GM20000 (cell line): Measurements from ENCODE around the gene NPS.

Experiments
- DNase-seq: peaks from one replicate; pipeline ENCODE4 v3.0.0; 2012; ENCODE audit warnings: low spot score
- CTCF ChIP-seq: IDR thresholded peaks from 2 replicates; pipeline ENCODE4 v1.5.1; 2012; ENCODE audit warnings: mild to moderate bottlenecking, control low read depth; ENCODE audit errors: extremely low read depth, missing control alignments

Gene NPS

GRCh38 chr10:127534496-127534895 is 14.6 kb upstream of the NPS start:
- DNase-seq: no peak
- TF ChIP-seq CTCF: no peak

DNA sequence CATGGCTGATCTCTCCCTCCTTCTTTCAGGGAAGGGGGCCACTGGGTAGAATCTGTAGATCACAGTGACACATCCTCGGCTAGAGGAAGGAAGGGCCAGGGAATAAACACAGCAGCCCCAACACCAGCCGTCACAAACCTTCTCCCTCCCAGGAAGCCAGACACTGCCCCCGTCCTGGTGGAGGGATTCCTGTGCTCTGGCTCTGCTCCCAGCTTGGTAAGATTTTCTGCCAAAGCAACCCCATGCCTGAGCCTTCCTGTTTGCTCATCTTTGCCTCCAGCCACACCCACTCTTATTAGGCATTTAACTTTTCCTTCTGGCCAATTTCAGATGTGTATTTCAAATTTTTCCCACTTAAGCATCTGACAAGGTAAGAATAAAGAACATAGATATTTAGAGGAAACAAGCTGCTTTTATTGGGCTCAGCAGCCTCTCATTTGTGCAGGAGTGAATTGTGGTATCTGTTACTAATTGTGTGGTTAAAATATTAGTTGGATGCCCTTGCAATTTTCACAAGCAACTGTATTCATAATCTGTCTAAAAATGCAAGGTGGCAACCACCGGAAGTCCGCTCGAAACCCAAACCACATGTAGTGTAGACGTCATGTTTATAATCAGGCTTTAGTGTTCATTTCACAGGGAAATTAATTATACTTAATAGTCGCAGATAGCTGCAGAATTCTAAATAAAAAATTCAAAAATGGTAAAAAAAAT is 13.2 kb upstream of the NPS start:
- no peak for TF ChIP-seq CTCF
- no peak for DNase-seq

GRCh38 chr10:127536972-127537760 is 11.9 kb upstream of the NPS start:
- no peak for TF ChIP-seq CTCF
- DNase-seq: no peak

GRCh38 chr10:127537924-127538323 is 11.2 kb upstream of the NPS start:
- TF ChIP-seq CTCF: no peak
- no peak for DNase-seq

- no peak for TF ChIP-seq CTCF
- no peak for DNase-seq
Observed at GRCh38 chr10:127548022-127548421, 1.1 kb upstream of the NPS start.

DNA sequence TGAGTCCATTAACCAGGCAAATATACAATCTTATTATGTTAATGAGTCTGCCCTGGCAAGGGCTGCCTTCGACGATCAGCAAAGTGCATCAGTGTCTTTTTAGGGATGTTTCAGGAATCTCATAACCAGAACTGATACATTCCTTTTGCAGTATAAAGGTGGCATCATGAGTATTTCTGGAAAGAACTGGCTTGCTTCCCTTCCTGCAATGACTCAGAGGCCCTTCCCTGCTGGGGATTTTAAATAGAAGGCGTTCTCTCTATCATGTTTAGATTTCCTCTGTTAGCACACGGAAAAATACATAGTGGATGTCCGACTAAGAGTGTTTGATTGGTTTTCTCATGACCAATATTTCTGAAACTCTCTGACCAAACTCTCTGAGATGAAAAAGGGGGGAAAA is 1.8 kb downstream of the NPS start:
- TF ChIP-seq CTCF: no peak
- DNase-seq: no peak

DNA sequence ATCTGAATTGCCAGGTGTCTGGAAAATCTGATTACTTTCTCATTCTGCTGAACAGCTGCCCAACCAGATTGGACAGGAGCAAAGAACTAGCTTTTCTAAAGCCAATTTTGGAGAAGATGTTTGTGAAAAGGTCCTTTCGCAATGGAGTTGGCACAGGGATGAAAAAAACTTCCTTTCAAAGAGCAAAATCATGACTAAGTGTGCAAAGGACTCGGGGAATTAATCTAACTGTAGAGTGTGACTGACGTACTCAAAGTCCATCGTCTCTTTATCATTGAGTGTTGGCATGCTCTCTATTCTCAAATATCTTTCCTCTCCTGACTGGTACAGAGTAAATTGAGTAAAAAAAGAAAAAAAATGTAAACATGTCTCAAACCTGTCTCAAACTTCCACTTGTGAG is 3.3 kb downstream of the NPS start:
- no peak for TF ChIP-seq CTCF
- DNase-seq: no peak
